ENCODE results near the gene RDX.

RDX gene

GRCh38 chr11:110131386-110132123 is 164.9 kb downstream of the RDX start:
- Histone ChIP-seq H3K36me3 (ENCODE audit: low read length) (no peaks in the 10 kb centered on the region), H3K27ac (ENCODE audit: low read depth, low read length) (no peak overlapping the region), H3K9me3 (ENCODE audit: insufficient read depth, low read length) (no peaks in the 10 kb centered on the region), H4K20me1 (ENCODE audit: low read depth, low read length) (no peaks in the 10 kb centered on the region), H3K4me3 (ENCODE audit: insufficient read depth, low read length, poor library complexity, severe bottlenecking) (no peak overlapping the region), H3F3A (ENCODE audit: insufficient read depth) (no peaks in the 10 kb centered on the region), H3K79me2 (ENCODE audit: insufficient read depth, low read length) (no peaks in the 10 kb centered on the region), H3K27me3 (ENCODE audit: low read length) (no peaks in the 10 kb centered on the region), H2AFZ (ENCODE audit: low read depth, low read length, severe bottlenecking) (no peak overlapping the region), H3K9me2 (replicated peaks; ENCODE audit: insufficient read depth, low read length) (no peaks in the 10 kb centered on the region), H3K9ac (ENCODE audit: low read length) (no peak overlapping the region), H3K4me2 (ENCODE audit: low read depth, low read length, poor library complexity, severe bottlenecking) (no peak overlapping the region)
- no peak for TF ChIP-seq EZH2phosphoT487 (conservative IDR thresholded peaks at IDR 0.05; ENCODE audit: low read length)
- TF ChIP-seq, protein P1, sequence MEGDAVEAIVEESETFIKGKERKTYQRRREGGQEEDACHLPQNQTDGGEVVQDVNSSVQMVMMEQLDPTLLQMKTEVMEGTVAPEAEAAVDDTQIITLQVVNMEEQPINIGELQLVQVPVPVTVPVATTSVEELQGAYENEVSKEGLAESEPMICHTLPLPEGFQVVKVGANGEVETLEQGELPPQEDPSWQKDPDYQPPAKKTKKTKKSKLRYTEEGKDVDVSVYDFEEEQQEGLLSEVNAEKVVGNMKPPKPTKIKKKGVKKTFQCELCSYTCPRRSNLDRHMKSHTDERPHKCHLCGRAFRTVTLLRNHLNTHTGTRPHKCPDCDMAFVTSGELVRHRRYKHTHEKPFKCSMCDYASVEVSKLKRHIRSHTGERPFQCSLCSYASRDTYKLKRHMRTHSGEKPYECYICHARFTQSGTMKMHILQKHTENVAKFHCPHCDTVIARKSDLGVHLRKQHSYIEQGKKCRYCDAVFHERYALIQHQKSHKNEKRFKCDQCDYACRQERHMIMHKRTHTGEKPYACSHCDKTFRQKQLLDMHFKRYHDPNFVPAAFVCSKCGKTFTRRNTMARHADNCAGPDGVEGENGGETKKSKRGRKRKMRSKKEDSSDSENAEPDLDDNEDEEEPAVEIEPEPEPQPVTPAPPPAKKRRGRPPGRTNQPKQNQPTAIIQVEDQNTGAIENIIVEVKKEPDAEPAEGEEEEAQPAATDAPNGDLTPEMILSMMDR (IDR thresholded peaks at IDR 0.05; ENCODE audit: insufficient read depth, low read length, poor library complexity, severe bottlenecking) = no peak

- H3K4me3 ChIP-seq (ENCODE audit: insufficient read depth, low read length, poor library complexity, severe bottlenecking) = no peak overlapping the region
- H3K79me2 ChIP-seq (ENCODE audit: insufficient read depth, low read length) = no peaks in the 10 kb centered on the region
These were observed 165.7 kb downstream of the RDX start for GRCh38 chr11:110130642-110131238.

DNA sequence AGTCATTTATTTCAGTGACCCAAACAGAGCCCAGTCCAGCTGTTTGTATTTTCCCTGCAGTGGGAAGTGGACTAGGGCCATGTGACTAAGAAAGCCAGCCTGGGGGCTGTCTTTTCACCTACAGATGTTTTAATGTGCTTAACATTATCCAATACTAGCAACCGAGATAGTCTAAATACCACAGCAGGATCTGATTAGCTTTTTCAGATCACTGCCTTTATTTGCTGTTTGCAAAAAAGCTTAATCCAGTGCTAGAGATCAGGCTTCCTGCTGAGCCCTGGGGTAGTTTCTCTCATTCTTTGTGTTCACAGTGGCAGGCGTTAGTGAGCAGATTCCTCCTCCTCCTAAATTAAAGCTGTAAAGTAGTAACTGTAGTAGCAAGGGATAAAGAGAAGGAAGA is 168.3 kb downstream of the RDX start:
- Histone ChIP-seq H4K20me1 (ENCODE audit: low read depth, low read length) (no peaks in the 10 kb centered on the region), H3F3A (ENCODE audit: insufficient read depth) (no peaks in the 10 kb centered on the region), H3K27me3 (ENCODE audit: low read length) (no peaks in the 10 kb centered on the region), H3K4me2 (ENCODE audit: low read depth, low read length, poor library complexity, severe bottlenecking) (no peak overlapping the region), H2AFZ (ENCODE audit: low read depth, low read length, severe bottlenecking) (no peak overlapping the region), H3K9ac (ENCODE audit: low read length) (no peak overlapping the region), H3K79me2 (ENCODE audit: insufficient read depth, low read length) (no peaks in the 10 kb centered on the region), H3K27ac (ENCODE audit: low read depth, low read length) (no peak overlapping the region), H3K36me3 (ENCODE audit: low read length) (no peaks in the 10 kb centered on the region), H3K9me2 (replicated peaks; ENCODE audit: insufficient read depth, low read length) (no peaks in the 10 kb centered on the region), H3K4me3 (ENCODE audit: insufficient read depth, low read length, poor library complexity, severe bottlenecking) (no peak overlapping the region), H3K9me3 (ENCODE audit: insufficient read depth, low read length) (no peaks in the 10 kb centered on the region)
- TF ChIP-seq, protein P1 (IDR thresholded peaks at IDR 0.05; ENCODE audit: insufficient read depth, low read length, poor library complexity, severe bottlenecking) = no peak
- no peak for TF ChIP-seq EZH2phosphoT487 (conservative IDR thresholded peaks at IDR 0.05; ENCODE audit: low read length)

More at GRCh38 chr11:110130642-110131238, 165.7 kb downstream of the RDX start:
- Histone ChIP-seq H3K9me3 (ENCODE audit: insufficient read depth, low read length) (no peaks in the 10 kb centered on the region), H3K9me2 (replicated peaks; ENCODE audit: insufficient read depth, low read length) (no peaks in the 10 kb centered on the region), H3K36me3 (ENCODE audit: low read length) (no peaks in the 10 kb centered on the region), H4K20me1 (ENCODE audit: low read depth, low read length) (no peaks in the 10 kb centered on the region), H3K4me2 (ENCODE audit: low read depth, low read length, poor library complexity, severe bottlenecking) (no peak overlapping the region), H2AFZ (ENCODE audit: low read depth, low read length, severe bottlenecking) (no peak overlapping the region), H3K27me3 (ENCODE audit: low read length) (no peaks in the 10 kb centered on the region), H3K27ac (ENCODE audit: low read depth, low read length) (no peak overlapping the region), H3F3A (ENCODE audit: insufficient read depth) (no peaks in the 10 kb centered on the region), H3K9ac (ENCODE audit: low read length) (no peak overlapping the region)
- TF ChIP-seq EZH2phosphoT487 (conservative IDR thresholded peaks at IDR 0.05; ENCODE audit: low read length) = no peak
- TF ChIP-seq, protein P1 (IDR thresholded peaks at IDR 0.05; ENCODE audit: insufficient read depth, low read length, poor library complexity, severe bottlenecking) = no peak

All from SU-DHL-6 (cell line).